MV-4-11 (cell line): ENCODE data around the gene SHTN1.
A peak's percentile ranks its signal among the peaks of the same experiment; 100 is the strongest.

Experiments used
- DNase-seq: peaks from one replicate; lab custom pipeline; 2025; lab: John Stamatoyannopoulos, UW

The SHTN1 gene

GRCh38 chr10:116868722-116869121, 136.3 kb downstream of the SHTN1 start:
- DNase-seq = no peak

- DNase-seq = no peak
These were observed 136.8 kb downstream of the SHTN1 start for GRCh38 chr10:116868198-116868676.

- no peak for DNase-seq
These were observed 137.9 kb downstream of the SHTN1 start for GRCh38 chr10:116866987-116867595.

GRCh38 chr10:116866066-116866465, 138.9 kb downstream of the SHTN1 start:
- DNase-seq = no peak

- DNase-seq = no peak
These were observed 140.6 kb downstream of the SHTN1 start for GRCh38 chr10:116864436-116864835.

- no peak for DNase-seq
These were observed 143.2 kb downstream of the SHTN1 start for GRCh38 chr10:116861796-116862195.

- no peak for DNase-seq
These were observed 147.8 kb downstream of the SHTN1 start for GRCh38 chr10:116857156-116857555.

GRCh38 chr10:116853701-116854100, 151.3 kb downstream of the SHTN1 start:
- DNase-seq = no peak

- DNase-seq = no peak
These were observed 151.7 kb downstream of the SHTN1 start for GRCh38 chr10:116853287-116853686.

- no peak for DNase-seq
These were observed 152.7 kb downstream of the SHTN1 start for GRCh38 chr10:116852246-116852645.

GRCh38 chr10:116850058-116850611, 154.9 kb downstream of the SHTN1 start:
- DNase-seq = no peak

- no peak for DNase-seq
These were observed 155.5 kb downstream of the SHTN1 start, which contains the start of gene ENO4 for GRCh38 chr10:116849248-116850057. Gene ENO4 (plus strand): TSS chr10:116849499. CDS start chr10:116849567, 68 bp downstream.

- no peak for DNase-seq
These were observed 156.1 kb downstream of the SHTN1 start for GRCh38 chr10:116848944-116849247.

GRCh38 chr10:116848032-116848943, 156.7 kb downstream of the SHTN1 start:
- DNase-seq = peak; percentile 27

GRCh38 chr10:116845823-116846222, 159.2 kb downstream of the SHTN1 start:
- no peak for DNase-seq

GRCh38 chr10:116840389-116841075, 164.5 kb downstream of the SHTN1 start:
- DNase-seq = no peak

- peak; percentile 54 for DNase-seq
These were observed 166.8 kb downstream of the SHTN1 start for GRCh38 chr10:116838143-116838725.

- DNase-seq = no peak
These were observed 168.0 kb downstream of the SHTN1 start for GRCh38 chr10:116836902-116837523.

- DNase-seq = no peak
These were observed 168.9 kb downstream of the SHTN1 start for GRCh38 chr10:116836083-116836482.

- no peak for DNase-seq
These were observed 169.3 kb downstream of the SHTN1 start for GRCh38 chr10:116835658-116836057.
